Activated CD4-positive, alpha-beta T cell treated with anti-CD3 and anti-CD28 coated beads for 24 hours (primary cell): Measurements from ENCODE around the gene SLC16A9.
"Not testable (repeated sequence)": the region's sequence is repeated elsewhere in the genome, so short reads cannot be mapped to it uniquely, and the experiment has no call there.

ENCODE experiments used
- DNase-seq, 2 donors: peaks; one replicate each; pipeline ENCODE4 v3.0.0-alpha.2; 2020; ENCODE audit warnings: low read depth in 2 of 2

The SLC16A9 gene

GRCh38 chr10:59674215-59674836, 35.3 kb downstream of the SLC16A9 start:
- DNase-seq = no peak

GRCh38 chr10:59672150-59672875, 37.3 kb downstream of the SLC16A9 start:
- DNase-seq = no peak

GRCh38 chr10:59670269-59670668, 39.4 kb downstream of the SLC16A9 start:
- DNase-seq = no peak

- no peak for DNase-seq
Measured at GRCh38 chr10:59668096-59668495, 41.6 kb downstream of the SLC16A9 start.

- no peak for DNase-seq
Measured at GRCh38 chr10:59666310-59666709, 43.3 kb downstream of the SLC16A9 start.

- DNase-seq = not testable (repeated sequence)
Measured at GRCh38 chr10:59663213-59663612, 46.4 kb downstream of the SLC16A9 start.

GRCh38 chr10:59657724-59658123, 51.9 kb downstream of the SLC16A9 start:
- no peak for DNase-seq

- DNase-seq = no peak
Measured at GRCh38 chr10:59655309-59655708, 54.3 kb downstream of the SLC16A9 start.

- DNase-seq = no peak
Measured at GRCh38 chr10:59654007-59654406, 55.6 kb downstream of the SLC16A9 start.

- DNase-seq = no peak
Measured at GRCh38 chr10:59651902-59652301, 57.7 kb downstream of the SLC16A9 start.

GRCh38 chr10:59649606-59650346, 59.9 kb downstream of the SLC16A9 start:
- no peak for DNase-seq

GRCh38 chr10:59648711-59649201, 60.9 kb downstream of the SLC16A9 start:
- no peak for DNase-seq

GRCh38 chr10:59644841-59645240, 64.8 kb downstream of the SLC16A9 start:
- no peak for DNase-seq

GRCh38 chr10:59641688-59642087, 68.0 kb downstream of the SLC16A9 start:
- DNase-seq = not testable (repeated sequence)

GRCh38 chr10:59635502-59636290, 74.0 kb downstream of the SLC16A9 start:
- DNase-seq = no peak

GRCh38 chr10:59634102-59634501, 75.5 kb downstream of the SLC16A9 start:
- DNase-seq = no peak

- no peak for DNase-seq
Measured at GRCh38 chr10:59633063-59633462, 76.6 kb downstream of the SLC16A9 start.

GRCh38 chr10:59631882-59632807, 77.5 kb downstream of the SLC16A9 start:
- no peak for DNase-seq

- DNase-seq = no peak
Measured at GRCh38 chr10:59631237-59631636, 78.4 kb downstream of the SLC16A9 start.

- no peak for DNase-seq
Measured at GRCh38 chr10:59628965-59629364, 80.7 kb downstream of the SLC16A9 start.

- no peak for DNase-seq
Measured at GRCh38 chr10:59628456-59628855, 81.2 kb downstream of the SLC16A9 start.
